Mucosa of descending colon (tissue), 3 donors: ENCODE data around the gene FAM9C. TPM values are rescaled to one million over a fixed set of nuclear protein-coding genes. Genes with fewer than 3 reads are reported as not detected.

ENCODE experiments used
- ATAC-seq: fragments of 200-7000 bp; cut with Tn5 transposase; one replicate; pipeline ENCODE4 v1.9.1; 2020; ENCODE audit warnings: mild to moderate bottlenecking, moderate library complexity
- DNase-seq, 3 donors: peaks; one replicate each; pipeline ENCODE4 v3.0.0-alpha.2; 2020
- H3K36me3 ChIP-seq: fragments of 200-600 bp; one replicate; pipeline ENCODE4 v1.8.0; 2021; ENCODE audit warnings: low read depth, mild to moderate bottlenecking
- H3K4me1 ChIP-seq: fragments of 200-600 bp; one replicate; pipeline ENCODE4 v1.8.0; 2021; ENCODE audit warnings: low read depth, mild to moderate bottlenecking
- H3K4me3 ChIP-seq: fragments of 200-600 bp; one replicate; pipeline ENCODE4 v1.8.0; 2021; ENCODE audit warnings: mild to moderate bottlenecking
- H3K9me3 ChIP-seq: fragments of 200-600 bp; one replicate; pipeline ENCODE4 v1.8.0; 2021; ENCODE audit warnings: mild to moderate bottlenecking
- intact Hi-C, 2 donors: fragments of 100-400 bp; cut with DNase I in 1 of 2; cut with micrococcal nuclease in 1 of 2; formaldehyde crosslinking; loops; one replicate each; pipeline versions ENCODE4 v1.11.0 to v1.11.1; 2022; cut with DNase I, micrococcal nuclease
- long read RNA-seq, 2 donors: library from polyadenylated mRNA; unstranded; transcript quantifications; one replicate each; pipeline ENCODE4 v2.0.0, GENCODE V29; 2019 to 2021
- total RNA-seq, 3 donors: library from RNA; stranded (reverse); fragmentation: NEBNext Ultra II Directional in 2 of 3; extraction: Animal tissue kit (Norgen Biotek cat#: 25700) in 2 of 3; gene quantifications; one replicate each; pipeline versions ENCODE4 v1.2.1 to v1.2.4, GENCODE V29; 2021 to 2023
- TF ChIP-seq, protein P1 (sequence below): fragments of 200-600 bp; IDR thresholded peaks from one replicate; pipeline ENCODE4 v1.8.0; 2022; ENCODE audit warnings: antibody characterized with exemption, mild to moderate bottlenecking
- donor health status: DM: no; HTN: no; CAD: no; lungs with moderate emphysema.
- donor health status: DM: no; HTN: no; CAD: no.
- donor health status: DM: no; HTN: yes; CAD: no.

Gene FAM9C
- under 1 TPM in 1 of 3 donors, not detected in 2; 0.13 TPM for total RNA-seq
- long read RNA-seq, donor 1: 0 reads
- long read RNA-seq, donor 2: 0 reads

DNA sequence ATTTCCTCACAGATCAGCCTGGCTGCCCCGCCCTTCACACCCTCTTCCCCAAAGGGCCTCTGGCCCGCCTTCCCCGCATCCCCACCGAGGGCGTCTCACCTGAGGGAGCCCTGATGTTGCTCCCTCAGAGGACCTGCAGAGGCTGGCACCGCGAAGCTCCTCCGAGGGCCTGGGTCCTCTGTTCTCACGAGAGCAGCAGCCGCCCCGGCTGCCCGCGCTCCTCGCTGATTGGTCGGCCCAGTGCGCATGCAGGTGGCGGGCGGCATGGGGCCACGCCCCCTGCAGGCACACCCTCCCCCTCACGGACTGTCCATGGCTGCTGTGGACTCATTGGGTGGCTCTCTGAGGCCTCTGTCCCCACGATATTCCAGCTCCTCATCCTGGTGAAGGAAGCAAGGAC, at the start of gene FAM9C:
Gene FAM9C (minus strand): TSS at position 180 of the 400 bp plus-strand sequence. CDS start 831 bp downstream, outside the sequence.
- Histone ChIP-seq H3K9me3 (no peaks in the 10 kb centered on the region), H3K36me3 (no peaks in the 10 kb centered on the region), H3K4me1 (no peaks in the 10 kb centered on the region), H3K4me3 (no peak within 1 kb of the TSS)
- no peak for ATAC-seq
- TF ChIP-seq, protein P1, sequence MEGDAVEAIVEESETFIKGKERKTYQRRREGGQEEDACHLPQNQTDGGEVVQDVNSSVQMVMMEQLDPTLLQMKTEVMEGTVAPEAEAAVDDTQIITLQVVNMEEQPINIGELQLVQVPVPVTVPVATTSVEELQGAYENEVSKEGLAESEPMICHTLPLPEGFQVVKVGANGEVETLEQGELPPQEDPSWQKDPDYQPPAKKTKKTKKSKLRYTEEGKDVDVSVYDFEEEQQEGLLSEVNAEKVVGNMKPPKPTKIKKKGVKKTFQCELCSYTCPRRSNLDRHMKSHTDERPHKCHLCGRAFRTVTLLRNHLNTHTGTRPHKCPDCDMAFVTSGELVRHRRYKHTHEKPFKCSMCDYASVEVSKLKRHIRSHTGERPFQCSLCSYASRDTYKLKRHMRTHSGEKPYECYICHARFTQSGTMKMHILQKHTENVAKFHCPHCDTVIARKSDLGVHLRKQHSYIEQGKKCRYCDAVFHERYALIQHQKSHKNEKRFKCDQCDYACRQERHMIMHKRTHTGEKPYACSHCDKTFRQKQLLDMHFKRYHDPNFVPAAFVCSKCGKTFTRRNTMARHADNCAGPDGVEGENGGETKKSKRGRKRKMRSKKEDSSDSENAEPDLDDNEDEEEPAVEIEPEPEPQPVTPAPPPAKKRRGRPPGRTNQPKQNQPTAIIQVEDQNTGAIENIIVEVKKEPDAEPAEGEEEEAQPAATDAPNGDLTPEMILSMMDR: no peak
- intact Hi-C loops: no loop called here
- DNase-seq: no peak

DNA sequence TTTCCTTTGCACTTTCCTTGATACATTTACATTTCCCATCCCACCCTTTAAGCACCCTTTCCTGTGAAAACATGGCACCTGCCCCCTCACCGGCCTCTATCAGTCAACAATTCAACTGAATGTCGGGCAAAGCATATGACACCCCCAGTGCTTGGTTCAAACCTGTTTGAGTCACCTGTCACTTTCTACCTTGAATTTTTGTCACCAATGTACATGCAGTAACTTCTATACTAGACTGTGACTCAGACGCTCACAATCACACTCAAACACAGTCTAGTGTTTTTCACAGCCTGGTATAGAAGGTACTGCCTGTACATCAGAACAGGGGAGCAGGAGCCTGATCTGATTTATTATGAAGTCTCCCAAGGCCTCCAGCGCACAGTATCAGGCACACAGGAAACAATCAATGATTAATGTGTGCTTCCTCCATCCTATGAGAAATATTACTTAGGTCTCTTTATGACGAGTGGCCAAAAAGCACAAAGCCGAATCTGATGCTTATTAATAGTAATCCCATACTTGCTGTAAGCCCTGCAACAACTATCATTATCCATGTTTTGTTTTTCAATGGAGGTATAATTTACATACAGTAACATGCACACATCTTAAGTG, 49.2 kb upstream of the FAM9C start:
- Histone ChIP-seq H3K4me3 (no peak overlapping the region), H3K9me3 (no peaks in the 10 kb centered on the region), H3K4me1 (peaks cover 4% of the 10 kb centered on the region), H3K36me3 (no peaks in the 10 kb centered on the region)
- TF ChIP-seq, protein P1: no peak
- DNase-seq (no peak), ATAC-seq (peak; percentile 20)
- intact Hi-C loops: loop anchor here in 1 of 2 donors (5.0 kb wide), 1 partner anchor 394 kb away; no protein-coding TSS in a partner anchor

DNA sequence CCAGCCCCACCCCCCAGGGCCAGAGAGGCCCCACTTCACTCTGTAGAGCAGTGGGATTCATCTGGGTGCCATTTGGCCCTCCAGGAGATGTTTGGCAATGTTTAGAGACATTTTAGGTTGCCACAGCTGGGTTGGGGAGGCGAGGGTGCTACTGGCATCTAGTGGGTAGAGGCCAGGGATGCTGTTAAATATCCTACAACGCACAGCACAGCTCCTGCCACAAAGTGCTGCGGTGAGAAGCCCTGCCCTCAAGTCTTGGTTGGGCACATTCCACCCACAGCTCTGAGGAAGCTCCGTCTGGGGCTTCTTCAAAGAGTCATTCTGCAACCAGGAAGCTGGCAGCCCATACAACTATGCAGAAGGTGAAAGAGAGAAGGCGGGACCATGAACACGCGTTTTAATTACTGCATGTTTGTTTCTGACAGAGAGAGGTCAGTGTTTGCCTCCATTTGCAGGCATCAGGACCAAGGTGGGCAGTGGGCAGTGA, 48.1 kb upstream of the FAM9C start:
- TF ChIP-seq, protein P1: no peak
- ATAC-seq (peak; percentile 90), DNase-seq (peak; percentile 63 to 81 (median 76))
- Histone ChIP-seq H3K9me3 (no peaks in the 10 kb centered on the region), H3K36me3 (no peaks in the 10 kb centered on the region), H3K4me1 (peaks cover 4% of the 10 kb centered on the region), H3K4me3 (no peak overlapping the region)
- intact Hi-C loops: loop anchor here in 1 of 2 donors (5.0 kb wide), 1 partner anchor 395 kb away; no protein-coding TSS in a partner anchor

DNA sequence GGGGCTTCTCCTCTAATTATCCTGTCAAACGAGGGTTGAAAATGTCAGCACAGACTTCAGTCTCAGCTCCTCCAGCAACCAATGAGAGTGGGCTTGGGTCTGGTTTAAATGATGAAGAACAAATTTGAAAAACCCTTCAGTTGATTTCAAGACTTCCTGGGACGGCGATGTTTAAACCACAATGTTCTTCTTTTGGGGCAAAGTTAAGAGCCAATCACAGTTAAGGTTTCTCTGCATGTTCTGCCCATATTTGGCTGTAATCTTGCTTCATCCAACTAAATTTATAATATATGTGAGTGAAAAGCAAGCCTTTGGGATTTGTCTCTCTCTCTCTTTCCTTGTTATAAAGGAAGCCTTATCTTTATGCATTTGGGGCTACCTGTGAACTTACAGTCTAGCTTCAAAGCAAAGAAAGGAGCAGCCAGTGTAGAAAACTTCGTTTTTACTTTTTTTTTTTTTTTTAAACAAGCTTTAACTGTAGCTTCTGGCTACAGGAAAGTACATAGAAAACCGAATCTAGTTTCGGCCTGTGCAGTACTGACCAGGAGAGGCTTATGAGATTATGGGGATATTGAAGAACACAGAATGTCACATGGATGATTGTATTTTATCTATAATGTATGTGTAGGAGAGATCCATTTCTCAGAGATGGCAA, 46.8 kb upstream of the FAM9C start:
- H3K4me3 ChIP-seq: no peak overlapping the region
- TF ChIP-seq, protein P1: no peak
- no peak for DNase-seq
- ATAC-seq: no peak
- no peaks in the 10 kb centered on the region for H3K36me3 ChIP-seq
- H3K4me1 ChIP-seq: peaks cover 4% of the 10 kb centered on the region
- intact Hi-C loops: loop anchor here in 1 of 2 donors (5.0 kb wide), 1 partner anchor 396 kb away; no protein-coding TSS in a partner anchor
- no peaks in the 10 kb centered on the region for H3K9me3 ChIP-seq

DNA sequence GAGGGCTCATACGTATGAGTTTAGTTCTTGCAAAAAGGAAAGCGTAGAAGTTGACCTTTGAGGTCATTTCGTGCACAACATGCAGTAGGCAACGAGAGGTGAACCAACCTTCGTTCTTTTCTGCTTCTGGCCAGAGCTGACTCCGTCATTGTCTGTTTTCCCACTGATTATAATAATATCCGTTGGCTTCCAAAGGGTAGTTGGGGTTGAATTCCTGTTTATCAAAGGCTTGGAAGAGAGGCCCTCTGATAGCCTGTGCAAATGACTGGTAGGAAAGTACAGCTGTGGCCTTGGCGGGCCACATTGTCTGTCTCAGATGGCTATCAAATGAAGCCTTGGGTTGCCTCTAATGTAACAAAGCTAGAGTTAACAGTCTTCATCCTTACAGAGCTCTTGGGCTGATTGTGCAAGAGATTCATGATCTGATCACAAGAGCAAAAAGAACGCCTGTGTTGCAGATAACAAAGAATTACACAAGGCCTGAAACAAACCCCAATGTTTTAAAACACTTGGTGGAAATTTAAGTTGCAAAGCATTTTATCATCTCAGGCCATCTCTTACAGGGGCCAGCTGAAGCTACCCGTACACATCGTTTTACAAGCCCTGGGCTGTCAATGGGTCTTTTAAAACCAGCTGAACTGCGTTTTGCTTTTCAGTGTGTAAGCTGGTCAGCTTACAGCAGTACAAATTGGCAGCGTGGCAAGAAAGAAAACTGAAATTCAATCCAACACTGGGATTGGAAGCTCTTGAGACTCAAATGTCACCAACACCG, 46.1 kb upstream of the FAM9C start:
- Histone ChIP-seq H3K9me3 (no peaks in the 10 kb centered on the region), H3K4me1 (no peaks in the 10 kb centered on the region), H3K36me3 (no peaks in the 10 kb centered on the region), H3K4me3 (no peak overlapping the region)
- TF ChIP-seq, protein P1: no peak
- ATAC-seq (no peak), DNase-seq (no peak)
- intact Hi-C loops: loop anchor here in 1 of 2 donors (5.0 kb wide), 1 partner anchor 397 kb away; no protein-coding TSS in a partner anchor
